A549 (cell line): Measurements from ENCODE around the gene SNRPA.

Experiments used
- CEBPB ChIP-seq, 2 experiments: fragments of >200 bp in 1 of 2; sonication (Bioruptor Twin) in 1 of 2; formaldehyde crosslinking in 1 of 2; IDR thresholded peaks; 2 replicates each; pipeline ENCODE4 v1.6.1; 2012 to 2016
- JUNB ChIP-seq: fragments of >200 bp; sonication (Bioruptor Twin); formaldehyde crosslinking; IDR thresholded peaks from 2 replicates; pipeline ENCODE4 v1.6.1; 2016
- KDM5A ChIP-seq: fragments of 200-600 bp; sonication (generic); IDR thresholded peaks from 2 replicates; pipeline ENCODE4 v1.6.1; 2016; ENCODE audit warnings: antibody characterized with exemption, mild to moderate bottlenecking
- MYC ChIP-seq: IDR thresholded peaks from 2 replicates; pipeline ENCODE4 v1.6.1; 2012; ENCODE audit warnings: mild to moderate bottlenecking, inconsistent platforms, low read length, improper control_type of control experiment, borderline replicate concordance
- PHF8 ChIP-seq: fragments of 200-600 bp; sonication (generic); IDR thresholded peaks from 2 replicates; pipeline ENCODE4 v1.6.1; 2016; ENCODE audit warnings: low read depth, mild to moderate bottlenecking, antibody characterized with exemption, moderate library complexity, borderline replicate concordance
- POLR2A ChIP-seq: IDR thresholded peaks from 2 replicates; pipeline ENCODE4 v1.6.1; 2012; ENCODE audit warnings: mild to moderate bottlenecking, low read length
- POLR2AphosphoS2 ChIP-seq: conservative IDR thresholded peaks from 2 replicates; pipeline ENCODE4 v1.6.1; 2012; ENCODE audit warnings: low read length, improper control_type of control experiment, inconsistent platforms
- RAD21 ChIP-seq, 2 experiments: fragments of >200 bp in 1 of 2; sonication (Bioruptor Twin) in 1 of 2; formaldehyde crosslinking in 1 of 2; IDR thresholded peaks in 1 of 2; conservative IDR thresholded peaks in 1 of 2; 2 replicates in 1 of 2; 3 replicates in 1 of 2; pipeline ENCODE4 v1.6.1; 2012 to 2018; ENCODE audit warnings: inconsistent platforms in 1 of 2
- TFCP2L1 ChIP-seq: fragments of 250-450 bp; sonication (Bioruptor Pico); IDR thresholded peaks from 2 replicates; pipeline ENCODE4 v1.5.0; 2021; ENCODE audit warnings: mild to moderate bottlenecking
- TF ChIP-seq, protein P1 (sequence below): fragments of >200 bp; sonication (Bioruptor Twin); formaldehyde crosslinking; IDR thresholded peaks from 3 replicates; pipeline ENCODE4 v1.5.1; 2016
- TF ChIP-seq, protein P2 (sequence below): fragments of 450-650 bp; IDR thresholded peaks from 2 replicates; pipeline ENCODE4 v1.6.1; 2014; ENCODE audit warnings: antibody characterized with exemption
- TF ChIP-seq, protein P3 (sequence below): IDR thresholded peaks from 2 replicates; pipeline ENCODE4 v1.6.1; 2012
- TF ChIP-seq, protein P4 (sequence below): IDR thresholded peaks from 2 replicates; pipeline ENCODE4 v1.6.1; 2012

DNA sequence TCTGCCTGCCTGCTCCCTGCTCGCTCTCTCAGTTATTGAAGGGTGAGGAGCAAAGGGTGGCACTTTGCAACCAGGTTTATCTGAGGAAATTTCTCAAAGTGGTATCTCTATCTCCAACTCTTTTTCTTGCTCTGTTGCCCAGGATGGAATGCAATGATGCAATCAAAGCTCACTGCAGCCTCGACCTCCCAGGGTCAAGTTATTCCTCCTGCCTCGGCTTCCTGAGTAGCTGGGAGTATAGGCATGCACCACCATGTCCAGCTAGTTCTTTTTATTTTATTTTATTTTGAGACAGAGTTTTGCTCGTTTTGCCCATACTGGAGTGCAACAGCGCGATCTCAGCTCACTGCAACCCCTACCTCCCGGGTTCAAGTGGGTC is 5.6 kb upstream of the SNRPA start:
- TF ChIP-seq, protein P1, sequence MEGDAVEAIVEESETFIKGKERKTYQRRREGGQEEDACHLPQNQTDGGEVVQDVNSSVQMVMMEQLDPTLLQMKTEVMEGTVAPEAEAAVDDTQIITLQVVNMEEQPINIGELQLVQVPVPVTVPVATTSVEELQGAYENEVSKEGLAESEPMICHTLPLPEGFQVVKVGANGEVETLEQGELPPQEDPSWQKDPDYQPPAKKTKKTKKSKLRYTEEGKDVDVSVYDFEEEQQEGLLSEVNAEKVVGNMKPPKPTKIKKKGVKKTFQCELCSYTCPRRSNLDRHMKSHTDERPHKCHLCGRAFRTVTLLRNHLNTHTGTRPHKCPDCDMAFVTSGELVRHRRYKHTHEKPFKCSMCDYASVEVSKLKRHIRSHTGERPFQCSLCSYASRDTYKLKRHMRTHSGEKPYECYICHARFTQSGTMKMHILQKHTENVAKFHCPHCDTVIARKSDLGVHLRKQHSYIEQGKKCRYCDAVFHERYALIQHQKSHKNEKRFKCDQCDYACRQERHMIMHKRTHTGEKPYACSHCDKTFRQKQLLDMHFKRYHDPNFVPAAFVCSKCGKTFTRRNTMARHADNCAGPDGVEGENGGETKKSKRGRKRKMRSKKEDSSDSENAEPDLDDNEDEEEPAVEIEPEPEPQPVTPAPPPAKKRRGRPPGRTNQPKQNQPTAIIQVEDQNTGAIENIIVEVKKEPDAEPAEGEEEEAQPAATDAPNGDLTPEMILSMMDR, result no peak
- no peak for TF ChIP-seq POLR2A
- TF ChIP-seq RAD21 (conservative IDR thresholded peaks at IDR 0.05 in 1 of 2, IDR thresholded peaks at IDR 0.05 in 1 of 2), result no peak
- TF ChIP-seq, protein P2, sequence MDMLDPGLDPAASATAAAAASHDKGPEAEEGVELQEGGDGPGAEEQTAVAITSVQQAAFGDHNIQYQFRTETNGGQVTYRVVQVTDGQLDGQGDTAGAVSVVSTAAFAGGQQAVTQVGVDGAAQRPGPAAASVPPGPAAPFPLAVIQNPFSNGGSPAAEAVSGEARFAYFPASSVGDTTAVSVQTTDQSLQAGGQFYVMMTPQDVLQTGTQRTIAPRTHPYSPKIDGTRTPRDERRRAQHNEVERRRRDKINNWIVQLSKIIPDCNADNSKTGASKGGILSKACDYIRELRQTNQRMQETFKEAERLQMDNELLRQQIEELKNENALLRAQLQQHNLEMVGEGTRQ, result no peak
- TF ChIP-seq CEBPB (IDR thresholded peaks at IDR 0.05), result peak; percentile 59 to 80; a peak in 3 of 4 replicates
- TF ChIP-seq MYC, result no peak
- TF ChIP-seq POLR2AphosphoS2, result no peak
- TF ChIP-seq, protein P3, sequence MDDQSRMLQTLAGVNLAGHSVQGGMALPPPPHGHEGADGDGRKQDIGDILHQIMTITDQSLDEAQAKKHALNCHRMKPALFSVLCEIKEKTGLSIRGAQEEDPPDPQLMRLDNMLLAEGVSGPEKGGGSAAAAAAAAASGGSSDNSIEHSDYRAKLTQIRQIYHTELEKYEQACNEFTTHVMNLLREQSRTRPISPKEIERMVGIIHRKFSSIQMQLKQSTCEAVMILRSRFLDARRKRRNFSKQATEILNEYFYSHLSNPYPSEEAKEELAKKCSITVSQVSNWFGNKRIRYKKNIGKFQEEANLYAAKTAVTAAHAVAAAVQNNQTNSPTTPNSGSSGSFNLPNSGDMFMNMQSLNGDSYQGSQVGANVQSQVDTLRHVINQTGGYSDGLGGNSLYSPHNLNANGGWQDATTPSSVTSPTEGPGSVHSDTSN, result no peak
- TF ChIP-seq PHF8, result no peak
- TF ChIP-seq, protein P4, sequence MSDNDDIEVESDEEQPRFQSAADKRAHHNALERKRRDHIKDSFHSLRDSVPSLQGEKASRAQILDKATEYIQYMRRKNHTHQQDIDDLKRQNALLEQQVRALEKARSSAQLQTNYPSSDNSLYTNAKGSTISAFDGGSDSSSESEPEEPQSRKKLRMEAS, result no peak
- TF ChIP-seq KDM5A, result no peak
- no peak for TF ChIP-seq JUNB
- TF ChIP-seq TFCP2L1 (CRISPR knock-in tag), result no peak
